HCT116 (cell line): ENCODE measurements around the gene PCSK9. TPM values are rescaled to one million over a fixed set of nuclear protein-coding genes. Genes with fewer than 3 reads are reported as not detected.

ENCODE experiments used
- ATAC-seq: fragments of 200-7000 bp; cut with Tn5 transposase; 2 replicates; pipeline ENCODE4 v1.9.1; 2020; ENCODE audit warnings: mild to moderate bottlenecking, moderate library complexity
- BruUV-seq: library from RNA; stranded (reverse); fragments of 400-500 nt; replicated peaks from 2 replicates; lab custom pipeline; 2021; lab: Mats Ljungman, UMichigan
- CTCF ChIA-PET: fragments of 300-600 bp; sonication (Branson Sonifier 250); formaldehyde crosslinking; loops from one replicate; lab custom pipeline; 2021; ENCODE audit warnings: antibody characterized with exemption; lab: Charles Lee
- POLR2A ChIA-PET: fragments of 300-600, 350-600 bp; sonication (Branson Sonifier 250); formaldehyde crosslinking; loops from one replicate; lab custom pipeline; 2021; ENCODE audit warnings: antibody characterized with exemption; lab: Charles Lee
- RAD21 ChIA-PET, 2 experiments: fragments of 300-600 bp; sonication (Branson Sonifier 250); formaldehyde crosslinking; loops; one replicate each; lab custom pipeline; 2023; ENCODE audit warnings: low total read pairs in 2 of 2; ENCODE audit not compliant: uncharacterized antibody in 2 of 2, unreplicated experiment in 2 of 2, low non-redundant PET in 1 of 2; lab: Charles Lee
- DNase-seq: peaks from one replicate; pipeline ENCODE4 v3.0.0-alpha.2; 2010; ENCODE audit warnings: low read depth, low spot score
- H2AFZ ChIP-seq: fragments of 200-600 bp; shearing (Covaris generic), sonication (generic); 2 replicates; pipeline ENCODE4 v1.6.1; 2017; ENCODE audit warnings: low read depth, mixed run types, mixed read lengths, antibody characterized with exemption, low read length; ENCODE audit not compliant: poor library complexity, severe bottlenecking
- H3K27ac ChIP-seq: 2 replicates; pipeline ENCODE4 v1.5.1; 2012; ENCODE audit warnings: low read depth, low read length
- H3K27me3 ChIP-seq: fragments of 200-600 bp; sonication (generic); 2 replicates; pipeline ENCODE4 v1.6.1; 2016; ENCODE audit warnings: mixed run types, low read length, mixed read lengths; ENCODE audit not compliant: insufficient read depth
- H3K36me3 ChIP-seq, 2 experiments: fragments of 200-500 bp in 1 of 2; fragments of 200-600 bp in 1 of 2; sonication (Bioruptor generic) in 1 of 2; sonication (generic) in 1 of 2; 2 replicates each; pipeline versions ENCODE4 v1.5.1 to v1.6.1; 2014 to 2016; ENCODE audit warnings: low read length in 2 of 2, inconsistent platforms in 1 of 2, mixed read lengths in 1 of 2, mixed run types in 1 of 2; ENCODE audit not compliant: insufficient read depth in 2 of 2, control insufficient read depth in 1 of 2
- H3K4me1 ChIP-seq, 2 experiments: fragments of 200-600 bp in 1 of 2; sonication (generic) in 1 of 2; 2 replicates each; pipeline versions ENCODE4 v1.5.1 to v1.6.1; 2012 to 2017; ENCODE audit warnings: low read length in 2 of 2, inconsistent platforms in 1 of 2, mild to moderate bottlenecking in 1 of 2, mixed read lengths in 1 of 2, mixed run types in 1 of 2, moderate library complexity in 1 of 2; ENCODE audit not compliant: insufficient read depth in 2 of 2, control insufficient read depth in 1 of 2
- H3K4me2 ChIP-seq: fragments of 200-600 bp; sonication (generic); 2 replicates; pipeline ENCODE4 v1.6.1; 2017; ENCODE audit warnings: mixed run types, low read length, mixed read lengths
- H3K4me3 ChIP-seq, 2 experiments: fragments of 200-600 bp in 1 of 2; sonication (generic) in 1 of 2; replicated peaks in 1 of 2; 2 replicates each; pipeline ENCODE4 v1.5.1; 2011 to 2016; ENCODE audit warnings: low read length in 2 of 2, control low read depth in 1 of 2, low read depth in 1 of 2, mild to moderate bottlenecking in 1 of 2, mixed read lengths in 1 of 2, mixed run types in 1 of 2
- H3K79me2 ChIP-seq: fragments of 200-600 bp; sonication (generic); 2 replicates; pipeline ENCODE4 v1.6.1; 2017; ENCODE audit warnings: mild to moderate bottlenecking, mixed run types, low read length, moderate library complexity, mixed read lengths; ENCODE audit not compliant: insufficient read depth
- H3K9ac ChIP-seq: fragments of 200-600 bp; sonication (generic); 2 replicates; pipeline ENCODE4 v1.6.1; 2016; ENCODE audit warnings: low read length, mixed read lengths
- H3K9me2 ChIP-seq: fragments of 200-600 bp; sonication (generic), shearing (Covaris generic); 2 replicates; pipeline ENCODE4 v1.6.1; 2017; ENCODE audit warnings: mixed run types, mild to moderate bottlenecking, moderate library complexity; ENCODE audit not compliant: insufficient read depth
- H3K9me3 ChIP-seq, 2 experiments: fragments of 200-500 bp in 1 of 2; fragments of 200-600 bp in 1 of 2; sonication (Bioruptor generic) in 1 of 2; sonication (generic) in 1 of 2; 2 replicates each; pipeline ENCODE4 v1.6.1; 2014 to 2017; ENCODE audit warnings: low read length in 2 of 2, mixed read lengths in 2 of 2, inconsistent platforms in 1 of 2, low read depth in 1 of 2, mild to moderate bottlenecking in 1 of 2, mixed run types in 1 of 2, moderate library complexity in 1 of 2; ENCODE audit not compliant: control insufficient read depth in 1 of 2, insufficient read depth in 1 of 2
- H4K20me1 ChIP-seq: fragments of 200-600 bp; sonication (generic), shearing (Covaris generic); 2 replicates; pipeline ENCODE4 v1.6.1; 2017; ENCODE audit warnings: mixed run types, mild to moderate bottlenecking, moderate library complexity; ENCODE audit not compliant: insufficient read depth
- CBX3 ChIP-seq: IDR thresholded peaks from 2 replicates; pipeline ENCODE4 v1.6.1; 2012; ENCODE audit warnings: low read depth
- CEBPB ChIP-seq: IDR thresholded peaks from 2 replicates; pipeline ENCODE4 v1.6.1; 2012; ENCODE audit warnings: low read depth
- EGR1 ChIP-seq: IDR thresholded peaks from 2 replicates; pipeline ENCODE4 v1.6.1; 2012; ENCODE audit warnings: low read depth
- EZH2 ChIP-seq: fragments of 200-600 bp; sonication (generic); IDR thresholded peaks from 2 replicates; pipeline ENCODE4 v1.6.1; 2017; ENCODE audit warnings: antibody characterized with exemption, mixed run types
- JUND ChIP-seq: IDR thresholded peaks from 2 replicates; pipeline ENCODE4 v1.6.1; 2012
- POLR2A ChIP-seq: IDR thresholded peaks from 2 replicates; pipeline ENCODE4 v1.7.0; 2011; ENCODE audit warnings: borderline replicate concordance; ENCODE audit not compliant: insufficient read depth, insufficient read length; ENCODE audit errors: extremely low read depth
- RAD21 ChIP-seq: IDR thresholded peaks from 2 replicates; pipeline ENCODE4 v1.6.1; 2012; ENCODE audit warnings: low read depth, mild to moderate bottlenecking
- SIN3A ChIP-seq: IDR thresholded peaks from 2 replicates; pipeline ENCODE4 v1.6.1; 2012; ENCODE audit warnings: low read depth
- SRF ChIP-seq: IDR thresholded peaks from 2 replicates; pipeline ENCODE4 v1.6.1; 2012; ENCODE audit warnings: low read depth
- YY1 ChIP-seq: IDR thresholded peaks from 2 replicates; pipeline ENCODE4 v1.6.1; 2011; ENCODE audit warnings: low read length, low read depth, moderate library complexity, mild to moderate bottlenecking; ENCODE audit not compliant: insufficient replicate concordance; ENCODE audit errors: extremely low read depth
- ZBTB33 ChIP-seq: IDR thresholded peaks from 2 replicates; pipeline ENCODE4 v1.6.1; 2011; ENCODE audit warnings: mild to moderate bottlenecking, low read length, moderate library complexity; ENCODE audit not compliant: insufficient replicate concordance; ENCODE audit errors: extremely low read depth
- intact Hi-C: fragments of 100-400 bp; cut with micrococcal nuclease; formaldehyde crosslinking; loops from 2 replicates; pipeline ENCODE4 v1.10.0; 2022
- total RNA-seq: library from RNA; stranded (reverse); gene quantifications from one replicate; pipeline ENCODE4 v1.2.1, GENCODE V29; 2021; ENCODE audit not compliant: unreplicated experiment
- TF ChIP-seq, protein P1 (sequence below): IDR thresholded peaks from 2 replicates; pipeline ENCODE4 v1.6.1; 2012

Gene PCSK9
- total RNA-seq, 1 experiment from 2014 or later = 39.6 TPM

GRCh38 chr1:55040933-55041494 is 1.7 kb downstream of the PCSK9 start:
- Histone ChIP-seq H3K27ac (no peak overlapping the region), H3K9me2 (no peaks in the 10 kb centered on the region), H2AFZ (no peak overlapping the region), H3K4me2 (peak overlapping the region; percentile 97), H3K79me2 (peaks cover 6% of the 10 kb centered on the region; the same call in 1 of the 2 replicates), H3K9me3 (no peaks in the 10 kb centered on the region), H3K27me3 (no peaks in the 10 kb centered on the region), H3K4me3 (peak overlapping the region; percentile 73 to 80; a peak in 3 of 4 replicates), H4K20me1 (no peaks in the 10 kb centered on the region), H3K9ac (peak overlapping the region; percentile 72; the same call in 1 of the 2 replicates), H3K36me3 (0 out of 4 replicates have a peak, but pooled peaks cover 0 to 6% of the 10 kb centered on the region in 2 experiments), H3K4me1 (peaks cover 10 to 38% of the 10 kb centered on the region in 2 experiments; a peak in 3 of 4 replicates)
- intact Hi-C loops = no loop called here
- TF ChIP-seq JUND (no peak), RAD21 (no peak), POLR2A (no peak), ZBTB33 (no peak), EZH2 (no peak), YY1 (no peak), EGR1 (no peak), CEBPB (no peak), SIN3A (no peak), SRF (no peak), CBX3 (no peak)
- TF ChIP-seq, protein P1, sequence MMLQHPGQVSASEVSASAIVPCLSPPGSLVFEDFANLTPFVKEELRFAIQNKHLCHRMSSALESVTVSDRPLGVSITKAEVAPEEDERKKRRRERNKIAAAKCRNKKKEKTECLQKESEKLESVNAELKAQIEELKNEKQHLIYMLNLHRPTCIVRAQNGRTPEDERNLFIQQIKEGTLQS = no peak
- DNase-seq (no peak), ATAC-seq (no peak)
- CTCF ChIA-PET = interaction anchor here (0.9 to 2.4 kb wide), 2 partner anchors 19 to 23 kb away, joined by 3 to 9 read pairs; no protein-coding TSS in a partner anchor
- RAD21 ChIA-PET = no interaction called here
- POLR2A ChIA-PET = no interaction called here
- BruUV-seq = no TSS peak
